GM19025 (cell line): ENCODE data around the gene RENBP.

Experiments
- ATAC-seq: cut with Tn5 transposase; IDR thresholded peaks from one replicate; pipeline ENCODE4 v1.9.1; 2021; ENCODE audit warnings: mild to moderate bottlenecking, low read depth, moderate library complexity; ENCODE audit not compliant: unreplicated experiment

The RENBP gene

DNA sequence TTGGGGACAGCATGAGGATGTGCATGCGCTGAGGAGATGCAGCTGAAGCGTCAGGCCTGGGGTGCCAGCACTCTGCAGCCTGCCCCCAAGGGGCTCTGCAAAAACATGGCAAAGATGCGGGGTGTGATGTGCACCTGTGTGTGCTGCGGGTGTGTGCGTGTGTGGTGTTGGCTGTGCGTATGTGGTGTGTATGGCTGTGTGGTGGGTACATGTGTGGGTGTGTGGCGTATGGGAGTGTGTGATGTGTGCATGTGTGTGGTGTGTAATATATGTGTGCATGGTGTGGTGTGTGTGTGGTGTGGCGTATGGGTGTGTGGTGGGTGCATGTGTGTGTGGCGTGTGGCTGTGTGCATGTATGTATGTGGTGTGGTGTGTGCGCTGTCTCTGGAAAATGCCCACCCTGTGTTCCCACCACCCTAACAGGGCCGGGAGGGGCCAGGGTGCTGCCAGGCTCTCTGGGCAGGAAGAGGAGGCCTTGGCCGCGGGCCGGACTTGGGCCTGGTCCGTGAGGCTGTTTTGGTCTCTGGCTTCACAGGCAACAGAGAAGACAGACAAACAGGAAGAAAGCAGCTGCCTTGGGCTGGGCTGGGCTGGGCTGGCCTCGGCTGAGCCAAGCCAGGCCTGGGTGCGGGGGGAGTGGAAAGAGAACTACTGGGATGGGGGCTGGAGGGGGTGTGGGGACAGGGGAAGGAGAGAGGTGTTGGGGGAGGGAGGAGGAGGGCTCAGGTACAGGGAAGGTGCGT, 41.0 kb downstream of the RENBP start:
- no peak for ATAC-seq

DNA sequence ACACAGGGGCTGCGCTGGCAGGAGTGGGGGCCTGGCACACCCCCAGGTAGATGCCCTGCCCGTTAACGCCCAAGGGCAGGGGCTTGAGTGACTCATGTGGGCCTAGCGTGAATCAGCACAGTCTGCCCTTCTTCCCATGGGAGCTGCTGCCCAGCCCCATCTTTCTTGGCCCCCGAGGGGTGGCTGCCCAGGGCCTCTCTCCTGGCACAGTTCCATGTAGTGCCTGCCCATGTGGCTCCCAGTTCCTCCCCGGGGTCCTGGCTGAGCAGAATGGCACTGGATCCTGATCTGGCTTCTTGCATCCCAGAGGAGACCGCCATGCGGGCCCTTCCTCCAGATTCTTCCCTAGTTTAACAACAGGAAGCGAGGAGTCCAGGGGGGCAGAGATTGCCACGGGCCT, 42.1 kb downstream of the RENBP start:
- ATAC-seq, result no peak

DNA sequence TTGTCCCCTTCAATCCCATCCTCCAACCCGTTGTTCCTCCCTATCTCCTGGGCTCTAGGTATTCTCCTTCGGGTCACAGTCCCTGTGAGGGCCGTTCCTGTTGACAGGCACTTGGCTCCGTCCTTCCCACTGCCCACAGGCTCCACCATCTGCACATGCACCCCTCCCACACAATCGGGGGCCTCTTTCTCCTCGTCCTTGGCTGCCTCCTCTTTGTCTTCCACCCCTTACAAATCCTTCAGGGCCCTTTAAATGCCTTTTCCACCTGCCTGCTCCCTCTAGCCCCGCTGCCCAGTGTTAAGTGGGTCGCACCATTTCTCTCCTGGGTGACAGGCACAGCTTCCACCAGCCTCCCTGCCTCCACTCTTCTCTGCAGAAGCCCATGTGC, 42.7 kb downstream of the RENBP start:
- no peak for ATAC-seq

DNA sequence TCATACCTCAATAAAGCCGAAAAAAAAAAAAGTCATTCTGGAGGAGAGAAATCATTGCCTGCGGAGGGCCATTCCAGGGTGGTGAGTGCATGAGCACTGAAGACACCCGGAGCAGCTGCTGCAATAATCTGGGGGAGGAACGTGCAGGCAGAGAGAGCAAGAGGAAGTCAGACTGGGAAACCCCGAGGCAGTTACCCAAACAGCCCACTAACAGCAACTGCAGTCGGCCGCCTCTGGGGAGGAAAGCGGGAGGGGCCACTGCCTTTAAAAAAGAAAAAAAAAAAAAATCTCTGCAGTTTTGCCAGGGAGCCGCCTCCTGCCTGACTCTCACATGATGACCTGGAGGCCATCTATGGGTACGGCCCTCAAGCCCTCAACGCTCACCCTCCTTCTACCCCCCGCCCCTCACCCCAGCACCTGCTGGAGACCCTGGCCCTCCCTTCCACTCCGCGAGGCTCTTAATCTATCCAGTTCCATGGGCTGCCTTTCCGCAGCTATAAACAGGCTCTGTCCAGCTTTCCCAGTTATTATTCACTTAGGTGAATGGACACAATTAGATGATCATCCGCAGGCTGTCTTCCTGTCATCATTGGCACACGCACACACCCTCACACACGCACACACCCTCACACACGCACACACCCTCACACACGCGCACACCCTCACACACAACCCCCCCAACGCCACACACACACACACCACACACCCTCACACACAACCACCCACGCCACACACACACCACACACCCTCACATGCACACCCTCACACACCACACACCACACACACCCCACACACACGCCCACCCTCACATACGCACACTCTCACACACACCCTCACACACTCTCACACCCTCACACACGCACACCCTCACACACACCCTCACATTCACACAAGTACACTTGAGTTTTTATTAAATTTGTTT, 43.4 kb downstream of the RENBP start:
- no peak for ATAC-seq

- no peak for ATAC-seq
Observed at GRCh38 chrX:153897899-153898298, 46.5 kb downstream of the RENBP start.

- no peak for ATAC-seq
Observed at GRCh38 chrX:153889123-153889522, 55.3 kb downstream of the RENBP start.

GRCh38 chrX:153888344-153888743, 56.1 kb downstream of the RENBP start:
- ATAC-seq, result no peak

GRCh38 chrX:153887385-153887784, 57.1 kb downstream of the RENBP start:
- no peak for ATAC-seq

- no peak for ATAC-seq
Observed at GRCh38 chrX:153886915-153887314, 57.5 kb downstream of the RENBP start.

DNA sequence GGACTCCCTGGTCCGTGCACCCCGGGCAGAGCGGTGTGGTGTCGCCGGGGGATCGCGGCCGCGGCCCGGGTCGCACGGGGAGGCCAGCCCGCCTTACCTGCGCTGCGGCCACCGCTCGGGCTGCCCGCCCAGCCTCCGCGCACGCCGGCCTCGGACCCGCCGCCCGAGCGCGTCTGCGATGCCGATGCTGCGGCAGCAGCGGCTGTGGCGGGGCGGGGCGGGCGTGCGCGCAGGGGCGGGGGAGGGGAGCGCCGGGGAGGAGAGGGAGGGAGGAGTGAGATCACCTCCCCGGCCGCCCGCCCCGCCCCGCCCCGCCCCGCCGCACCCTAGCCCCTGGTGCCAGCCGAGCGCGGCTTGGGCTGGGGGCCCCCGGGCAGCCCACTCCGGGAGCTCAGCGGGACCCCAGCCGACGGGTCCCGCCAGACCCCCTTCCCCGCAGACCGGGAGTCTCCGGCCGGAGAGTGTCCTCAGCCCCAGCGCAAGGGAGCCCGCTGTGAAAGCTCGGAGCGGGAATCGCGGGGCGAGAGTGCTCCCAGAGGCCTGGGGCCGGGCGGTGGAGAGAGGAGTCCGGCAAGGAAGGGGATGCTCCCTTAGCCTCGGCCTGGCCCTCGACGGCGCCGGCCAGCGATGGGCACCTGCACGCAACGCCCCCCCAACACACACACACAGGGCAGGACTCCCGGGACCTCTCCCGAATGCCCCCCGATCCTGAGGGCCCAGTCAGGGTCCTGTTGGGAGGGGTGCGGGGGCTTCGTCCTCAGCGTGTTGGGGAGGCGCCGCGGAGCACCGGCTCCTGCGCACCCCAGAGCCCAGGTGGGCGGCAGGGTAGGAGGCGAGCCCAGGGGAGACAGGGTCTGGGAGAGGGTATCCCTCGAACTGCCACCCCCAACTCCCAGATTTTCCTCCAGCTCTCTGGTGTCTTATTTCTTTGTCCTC, 58.2 kb downstream of the RENBP start, which contains the start of gene L1CAM:
L1CAM (minus strand) TSS at position 206 of the 936 bp plus-strand sequence. CDS start 10,337 bp downstream, outside the sequence.
- no peak for ATAC-seq
